ENCODE measurements around the gene KHDRBS1.

KHDRBS1 gene

DNA sequence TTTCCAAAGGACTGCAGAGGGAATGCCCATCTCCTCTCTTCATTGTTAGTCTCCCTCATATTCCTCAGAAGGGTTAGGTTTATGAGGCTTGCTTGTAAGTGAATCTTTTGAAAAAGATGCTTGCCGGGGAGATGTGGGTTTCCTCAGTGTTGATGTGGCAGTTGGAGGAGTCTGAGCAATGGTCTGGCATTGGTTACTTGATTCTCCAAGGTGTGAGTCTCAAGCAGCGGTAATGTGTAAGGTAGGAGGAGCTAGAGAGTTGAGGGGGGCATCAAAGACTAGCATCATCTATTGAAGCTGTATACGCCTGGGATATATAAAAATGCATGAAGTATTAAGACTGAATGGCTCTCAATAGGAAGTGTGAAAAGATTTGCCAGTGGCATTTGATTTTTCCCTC, 21.5 kb downstream of the KHDRBS1 start:
- H3K9ac ChIP-seq = no peak overlapping the region
- peaks cover 5% of the 10 kb centered on the region for H3K4me1 ChIP-seq (ENCODE audit: low read depth, poor library complexity, severe bottlenecking)
- TF ChIP-seq, protein P1, sequence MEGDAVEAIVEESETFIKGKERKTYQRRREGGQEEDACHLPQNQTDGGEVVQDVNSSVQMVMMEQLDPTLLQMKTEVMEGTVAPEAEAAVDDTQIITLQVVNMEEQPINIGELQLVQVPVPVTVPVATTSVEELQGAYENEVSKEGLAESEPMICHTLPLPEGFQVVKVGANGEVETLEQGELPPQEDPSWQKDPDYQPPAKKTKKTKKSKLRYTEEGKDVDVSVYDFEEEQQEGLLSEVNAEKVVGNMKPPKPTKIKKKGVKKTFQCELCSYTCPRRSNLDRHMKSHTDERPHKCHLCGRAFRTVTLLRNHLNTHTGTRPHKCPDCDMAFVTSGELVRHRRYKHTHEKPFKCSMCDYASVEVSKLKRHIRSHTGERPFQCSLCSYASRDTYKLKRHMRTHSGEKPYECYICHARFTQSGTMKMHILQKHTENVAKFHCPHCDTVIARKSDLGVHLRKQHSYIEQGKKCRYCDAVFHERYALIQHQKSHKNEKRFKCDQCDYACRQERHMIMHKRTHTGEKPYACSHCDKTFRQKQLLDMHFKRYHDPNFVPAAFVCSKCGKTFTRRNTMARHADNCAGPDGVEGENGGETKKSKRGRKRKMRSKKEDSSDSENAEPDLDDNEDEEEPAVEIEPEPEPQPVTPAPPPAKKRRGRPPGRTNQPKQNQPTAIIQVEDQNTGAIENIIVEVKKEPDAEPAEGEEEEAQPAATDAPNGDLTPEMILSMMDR (conservative IDR thresholded peaks at IDR 0.05; ENCODE audit: low read depth, low read length) = no peak
- H2AFZ ChIP-seq (ENCODE audit: low read depth) = no peak overlapping the region
- no peak overlapping the region for H3K4me2 ChIP-seq
- H3K27me3 ChIP-seq (ENCODE audit: insufficient read depth, low read depth) = no peaks in the 10 kb centered on the region
- peaks cover 19% of the 10 kb centered on the region; the same call in 1 of the 2 replicates for H4K20me1 ChIP-seq (ENCODE audit: insufficient read depth)
- H3K4me3 ChIP-seq (IDR thresholded peaks at IDR 0.05; ENCODE audit: insufficient read depth, low read depth, low read length) = no peak overlapping the region
- H3K36me3 ChIP-seq (ENCODE audit: insufficient read depth) = peaks cover 17% of the 10 kb centered on the region; the same call in 1 of the 2 replicates
- no peak overlapping the region for H3K27ac ChIP-seq
- peaks cover 54% of the 10 kb centered on the region; the same call in 1 of the 2 replicates for H3K79me2 ChIP-seq (ENCODE audit: insufficient read depth, low read depth)

DNA sequence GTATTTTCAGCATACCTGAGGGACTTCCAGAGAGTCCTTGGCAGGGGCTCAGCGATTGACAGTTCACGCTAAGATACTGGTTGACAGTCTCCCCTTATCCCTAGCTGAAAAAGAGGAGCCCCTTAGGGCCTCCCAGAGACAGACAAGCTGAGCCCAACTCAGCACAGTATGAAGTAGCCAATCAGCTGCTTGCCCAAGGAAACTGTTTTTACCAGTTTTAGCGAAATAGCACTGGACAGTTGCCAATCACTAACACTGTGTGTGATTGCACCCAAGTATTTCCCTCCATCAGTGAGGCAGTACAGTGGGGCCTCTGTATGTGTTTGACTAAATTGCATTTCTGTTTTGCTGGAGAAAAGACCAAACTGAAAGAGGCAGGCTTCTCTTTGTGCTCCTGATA, 27.0 kb downstream of the KHDRBS1 start:
- H4K20me1 ChIP-seq (ENCODE audit: insufficient read depth) = peaks cover under 1% of the 10 kb centered on the region; the same call in 1 of the 2 replicates
- H3K4me1 ChIP-seq (ENCODE audit: low read depth, poor library complexity, severe bottlenecking) = no peaks in the 10 kb centered on the region
- no peaks in the 10 kb centered on the region for H3K27me3 ChIP-seq (ENCODE audit: insufficient read depth, low read depth)
- H3K36me3 ChIP-seq (ENCODE audit: insufficient read depth) = peaks cover 14% of the 10 kb centered on the region; the same call in 1 of the 2 replicates
- no peak overlapping the region for H3K9ac ChIP-seq
- TF ChIP-seq, protein P1 (conservative IDR thresholded peaks at IDR 0.05; ENCODE audit: low read depth, low read length) = no peak
- H3K4me3 ChIP-seq (IDR thresholded peaks at IDR 0.05; ENCODE audit: insufficient read depth, low read depth, low read length) = no peak overlapping the region
- H3K4me2 ChIP-seq = no peak overlapping the region
- peaks cover 8% of the 10 kb centered on the region; the same call in 1 of the 2 replicates for H3K79me2 ChIP-seq (ENCODE audit: insufficient read depth, low read depth)
- no peak overlapping the region for H3K27ac ChIP-seq
- no peak overlapping the region for H2AFZ ChIP-seq (ENCODE audit: low read depth)

DNA sequence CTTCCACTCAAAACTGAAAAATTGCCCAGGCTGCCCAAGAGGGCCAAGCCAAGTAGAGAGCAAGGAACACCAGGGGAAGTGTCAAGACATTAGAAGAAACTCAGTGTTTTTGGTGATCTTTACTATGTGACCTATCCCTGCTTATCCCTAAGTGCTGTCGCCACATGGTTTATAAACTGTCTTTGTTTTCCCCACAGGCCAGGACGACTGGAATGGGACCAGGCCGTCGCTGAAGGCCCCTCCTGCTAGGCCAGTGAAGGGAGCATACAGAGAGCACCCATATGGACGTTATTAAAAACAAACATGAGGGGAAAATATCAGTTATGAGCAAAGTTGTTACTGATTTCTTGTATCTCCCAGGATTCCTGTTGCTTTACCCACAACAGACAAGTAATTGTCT, 28.7 kb downstream of the KHDRBS1 start:
- H3K4me1 ChIP-seq (ENCODE audit: low read depth, poor library complexity, severe bottlenecking) = no peaks in the 10 kb centered on the region
- H3K27me3 ChIP-seq (ENCODE audit: insufficient read depth, low read depth) = no peaks in the 10 kb centered on the region
- H3K36me3 ChIP-seq (ENCODE audit: insufficient read depth) = peaks cover 18% of the 10 kb centered on the region; the same call in 1 of the 2 replicates

DNA sequence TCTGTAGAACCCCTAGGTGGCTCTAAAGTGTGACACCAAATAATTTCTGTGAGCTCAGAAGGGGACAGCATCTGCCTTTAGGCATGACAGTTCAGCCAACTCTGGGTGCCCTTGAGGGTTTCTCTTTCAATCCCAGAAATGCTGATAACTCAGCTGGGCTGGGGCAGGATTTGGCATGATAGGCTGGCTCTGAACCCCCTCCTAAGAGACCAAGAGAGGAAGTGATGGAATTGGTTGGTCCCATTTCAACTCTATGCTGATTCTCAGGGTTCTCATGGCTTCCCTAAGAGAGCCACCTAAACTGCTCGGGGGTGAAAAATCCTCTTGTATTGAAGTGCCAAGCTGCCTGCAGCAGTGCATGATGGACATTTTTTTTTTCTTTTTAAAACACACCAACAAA, 30.6 kb downstream of the KHDRBS1 start:
- H2AFZ ChIP-seq (ENCODE audit: low read depth) = no peak overlapping the region
- H3K27ac ChIP-seq = no peak overlapping the region
- no peak overlapping the region for H3K4me2 ChIP-seq
- no peak overlapping the region for H3K9ac ChIP-seq
- H3K4me1 ChIP-seq (ENCODE audit: low read depth, poor library complexity, severe bottlenecking) = no peaks in the 10 kb centered on the region
- TF ChIP-seq, protein P1 (conservative IDR thresholded peaks at IDR 0.05; ENCODE audit: low read depth, low read length) = no peak
- no peak overlapping the region for H3K4me3 ChIP-seq (IDR thresholded peaks at IDR 0.05; ENCODE audit: insufficient read depth, low read depth, low read length)
- H3K36me3 ChIP-seq (ENCODE audit: insufficient read depth) = peaks cover 18% of the 10 kb centered on the region; the same call in 1 of the 2 replicates
- H3K79me2 ChIP-seq (ENCODE audit: insufficient read depth, low read depth) = no peaks in the 10 kb centered on the region
- no peaks in the 10 kb centered on the region for H3K27me3 ChIP-seq (ENCODE audit: insufficient read depth, low read depth)
- H4K20me1 ChIP-seq (ENCODE audit: insufficient read depth) = no peaks in the 10 kb centered on the region; the same call in 1 of the 2 replicates

More for the DNA sequence above, 28.7 kb downstream of the KHDRBS1 start:
- Histone ChIP-seq H3K79me2 (ENCODE audit: insufficient read depth, low read depth) (no peaks in the 10 kb centered on the region), H4K20me1 (ENCODE audit: insufficient read depth) (no peaks in the 10 kb centered on the region; the same call in 1 of the 2 replicates), H3K9ac (no peak overlapping the region), H2AFZ (ENCODE audit: low read depth) (no peak overlapping the region), H3K27ac (no peak overlapping the region), H3K4me3 (IDR thresholded peaks at IDR 0.05; ENCODE audit: insufficient read depth, low read depth, low read length) (no peak overlapping the region), H3K4me2 (no peak overlapping the region)
- TF ChIP-seq, protein P1 (conservative IDR thresholded peaks at IDR 0.05; ENCODE audit: low read depth, low read length) = no peak
